CD8-positive, alpha-beta memory T cell (primary cell): Measurements from ENCODE around the gene CCDC85B. TPM values are rescaled to one million over a fixed set of nuclear protein-coding genes. Genes with fewer than 3 reads are reported as not detected.
A peak's percentile ranks its signal among the peaks of the same experiment; 100 is the strongest.
"Not testable (repeated sequence)": the region's sequence is repeated elsewhere in the genome, so short reads cannot be mapped to it uniquely, and the experiment has no call there.

Experiments used
- CTCF ChIA-PET: fragments of 350-600 bp; sonication (Branson Sonifier 250); formaldehyde crosslinking; loops from one replicate; lab custom pipeline; 2021; ENCODE audit warnings: antibody characterized with exemption; lab: Charles Lee
- POLR2A ChIA-PET: fragments of 350-600 bp; sonication (Branson Sonifier 250); formaldehyde crosslinking; loops from one replicate; lab custom pipeline; 2021; ENCODE audit warnings: antibody characterized with exemption; lab: Charles Lee
- DNase-seq, 5 donors: peaks; one replicate each; pipeline versions ENCODE4 v3.0.0 to v3.0.0-alpha.2; 2020 to 2022; ENCODE audit warnings: mixed read lengths in 1 of 5
- H3K27ac ChIP-seq: one replicate; pipeline ENCODE4 v1.7.0; 2013; ENCODE audit warnings: low read depth, mild to moderate bottlenecking, low read length, moderate library complexity
- H3K27me3 ChIP-seq: 2 replicates; pipeline ENCODE4 v1.7.0; 2013; ENCODE audit warnings: low read length, mild to moderate bottlenecking; ENCODE audit not compliant: insufficient read depth, poor library complexity, severe bottlenecking
- H3K36me3 ChIP-seq: 2 replicates; pipeline ENCODE4 v1.7.0; 2013; ENCODE audit warnings: mild to moderate bottlenecking, low read length, moderate library complexity; ENCODE audit not compliant: insufficient read depth
- H3K4me1 ChIP-seq: 2 replicates; pipeline ENCODE4 v1.7.0; 2013; ENCODE audit warnings: mild to moderate bottlenecking, low read length, moderate library complexity; ENCODE audit not compliant: insufficient read depth
- H3K4me3 ChIP-seq: 2 replicates; pipeline ENCODE4 v1.7.0; 2013; ENCODE audit warnings: mild to moderate bottlenecking, low read length
- H3K9me3 ChIP-seq: 2 replicates; pipeline ENCODE4 v1.7.0; 2013; ENCODE audit warnings: mild to moderate bottlenecking, low read length
- H3K27ac Mint-ChIP-seq, 8 donors: one replicate each; pipeline ENCODE4 v1.8.0; 2020 to 2021; ENCODE audit warnings: mixed read lengths in 8 of 8, mild to moderate bottlenecking in 6 of 8, inconsistent platforms in 3 of 8, moderate library complexity in 3 of 8
- H3K27me3 Mint-ChIP-seq, 2 donors: one replicate each; pipeline ENCODE4 v1.8.0; 2020 to 2021; ENCODE audit warnings: mixed read lengths in 2 of 2, mild to moderate bottlenecking in 1 of 2, moderate library complexity in 1 of 2
- H3K36me3 Mint-ChIP-seq, 3 donors: one replicate each; pipeline ENCODE4 v1.8.0; 2020 to 2021; ENCODE audit warnings: mixed read lengths in 3 of 3, inconsistent platforms in 1 of 3, mild to moderate bottlenecking in 1 of 3
- H3K4me1 Mint-ChIP-seq, 3 donors: one replicate each; pipeline ENCODE4 v1.8.0; 2020 to 2021; ENCODE audit warnings: mixed read lengths in 3 of 3, inconsistent platforms in 1 of 3, mild to moderate bottlenecking in 1 of 3
- H3K4me3 Mint-ChIP-seq, 7 donors: one replicate each; pipeline ENCODE4 v1.8.0; 2020 to 2021; ENCODE audit warnings: mixed read lengths in 7 of 7, mild to moderate bottlenecking in 6 of 7, moderate library complexity in 4 of 7, inconsistent platforms in 2 of 7
- H3K9me3 Mint-ChIP-seq, 5 donors: one replicate each; pipeline ENCODE4 v1.8.0; 2020 to 2022; ENCODE audit warnings: mixed read lengths in 5 of 5, mild to moderate bottlenecking in 3 of 5, moderate library complexity in 2 of 5, inconsistent platforms in 1 of 5
- polyA plus RNA-seq: library from polyadenylated mRNA; unstranded; fragments of 300-500 nt; fragmentation: Illumina TruSeq; gene quantifications from one replicate; pipeline ENCODE4 v1.2.3, GENCODE V29; 2021
- total RNA-seq, 2 experiments: library from RNA; stranded (reverse); gene quantifications; one replicate each; pipeline ENCODE4 v1.2.3, GENCODE V29; 2021

CCDC85B gene
- total and polyA plus RNA-seq, 3 experiments from 2014 or later = 81.3 to 94.4 (median 86.7) TPM

- H3K27ac ChIP-seq = peak overlapping the region; percentile 87
Measured at GRCh38 chr11:65886826-65887722, 3.4 kb upstream of the CCDC85B start.

GRCh38 chr11:65887723-65888162 is 2.7 kb upstream of the CCDC85B start:
- Histone ChIP-seq H3K36me3 (peaks cover 11% of the 10 kb centered on the region), H3K27me3 (no peaks in the 10 kb centered on the region), H3K9me3 (no peaks in the 10 kb centered on the region), H3K27ac (peak overlapping the region; percentile 87), H3K4me1 (peaks cover 43% of the 10 kb centered on the region), H3K4me3 (peak overlapping the region; percentile 94)
- Mint-ChIP-seq H3K27me3 (no peaks in the 10 kb centered on the region), H3K27ac (peak overlapping the region; percentile 84 to 100 (median 96)), H3K9me3 (no peaks in the 10 kb centered on the region), H3K4me3 (peak overlapping the region; percentile 83 to 97 (median 92)), H3K36me3 (peaks cover 0 to 43% (median 0%) of the 10 kb centered on the region in 3 donors), H3K4me1 (peaks cover 48 to 65% (median 64%) of the 10 kb centered on the region in 3 donors)
- no peak for DNase-seq
- ChIA-PET POLR2A (interaction anchor here (0.5 to 6.0 kb wide), 20 partner anchors 13 to 273 kb away, joined by 3 to 140 read pairs (median 4); partner anchors contain the start of genes BANF1, C11orf68, CFL1 and KAT5), CTCF (interaction anchor here (0.6 to 21.9 kb wide), 30 partner anchors 12 to 329 kb away, joined by 3 to 560 read pairs (median 6); partner anchors contain the start of genes AP5B1, BANF1, C11orf68 and CFL1)

More at GRCh38 chr11:65886826-65887722, 3.4 kb upstream of the CCDC85B start:
- H3K36me3 ChIP-seq = peaks cover 17% of the 10 kb centered on the region
- Mint-ChIP-seq H3K36me3 (peaks cover 0 to 49% (median 0%) of the 10 kb centered on the region in 3 donors), H3K27ac (peak overlapping the region; percentile 84 to 99 (median 94)), H3K9me3 (no peaks in the 10 kb centered on the region), H3K4me1 (peaks cover 43 to 60% (median 59%) of the 10 kb centered on the region in 3 donors), H3K4me3 (peak overlapping the region; percentile 83 to 97 (median 92)), H3K27me3 (no peaks in the 10 kb centered on the region)
- no peak for DNase-seq
- CTCF ChIA-PET = interaction anchor here (1.0 to 21.9 kb wide), 10 partner anchors 13 to 175 kb away, joined by 3 to 560 read pairs (median 14); partner anchors contain the start of genes C11orf68, CFL1, CTSW and EFEMP2
- no peaks in the 10 kb centered on the region for H3K27me3 ChIP-seq
- H3K9me3 ChIP-seq = no peaks in the 10 kb centered on the region
- peak overlapping the region; percentile 94 for H3K4me3 ChIP-seq
- peaks cover 36% of the 10 kb centered on the region for H3K4me1 ChIP-seq
- POLR2A ChIA-PET = interaction anchor here (0.6 to 4.5 kb wide), 5 partner anchors 13 to 45 kb away, joined by 3 to 30 read pairs (median 5); partner anchors contain the start of genes C11orf68 and MUS81

GRCh38 chr11:65888163-65888814 is 2.2 kb upstream of the CCDC85B start, which contains the start of gene FIBP:
Gene FIBP, minus strand, starts transcription at chr11:65888471. Its CDS starts 53 bp downstream, at chr11:65888418.
- H3K27me3 ChIP-seq = no peaks in the 10 kb centered on the region
- peaks cover 9% of the 10 kb centered on the region for H3K36me3 ChIP-seq
- DNase-seq = peak; percentile 89 to 98 (median 95)
- POLR2A ChIA-PET = interaction anchor here (0.5 to 6.0 kb wide), 22 partner anchors 11 to 273 kb away, joined by 3 to 140 read pairs (median 4); partner anchors contain the start of genes BANF1, C11orf68, CFL1 and KAT5
- H3K27ac Mint-ChIP-seq = peak within 1 kb of the TSS; percentile 84 to 100 (median 96)
- peak within 1 kb of the TSS; percentile 87 for H3K27ac ChIP-seq
- no peaks in the 10 kb centered on the region for H3K9me3 Mint-ChIP-seq
- no peaks in the 10 kb centered on the region for H3K27me3 Mint-ChIP-seq
- peaks cover 0 to 38% (median 0%) of the 10 kb centered on the region in 3 donors for H3K36me3 Mint-ChIP-seq
- H3K9me3 ChIP-seq = no peaks in the 10 kb centered on the region
- peak within 1 kb of the TSS; percentile 94 for H3K4me3 ChIP-seq
- H3K4me1 Mint-ChIP-seq = peaks cover 54 to 71% (median 69%) of the 10 kb centered on the region in 3 donors
- CTCF ChIA-PET = interaction anchor here (0.6 to 21.9 kb wide), 34 partner anchors 11 to 329 kb away, joined by 3 to 560 read pairs (median 4); partner anchors contain the start of genes AP5B1, BANF1, C11orf68 and CFL1
- H3K4me1 ChIP-seq = peaks cover 48% of the 10 kb centered on the region
- peak within 1 kb of the TSS; percentile 83 to 97 (median 92) for H3K4me3 Mint-ChIP-seq

GRCh38 chr11:65891219-65892136 is 1.0 kb downstream of the CCDC85B start:
- H3K27me3 Mint-ChIP-seq = no peaks in the 10 kb centered on the region
- H3K9me3 ChIP-seq = no peaks in the 10 kb centered on the region
- no peaks in the 10 kb centered on the region for H3K9me3 Mint-ChIP-seq
- H3K36me3 ChIP-seq = no peaks in the 10 kb centered on the region
- CTCF ChIA-PET = interaction anchor here (0.7 to 21.9 kb wide), 25 partner anchors 8 to 709 kb away, joined by 3 to 560 read pairs (median 5); partner anchors contain the start of genes AP5B1, C11orf68, CAPN1 and CFL1
- peak overlapping the region; percentile 87 for H3K27ac ChIP-seq
- peak overlapping the region; percentile 78 to 92 (median 89) for H3K4me3 Mint-ChIP-seq
- peak overlapping the region; percentile 74 for H3K4me3 ChIP-seq
- no peaks in the 10 kb centered on the region for H3K27me3 ChIP-seq
- peak overlapping the region; percentile 85 to 99 (median 92) for H3K27ac Mint-ChIP-seq
- POLR2A ChIA-PET = interaction anchor here (0.8 to 6.0 kb wide), 19 partner anchors 9 to 377 kb away, joined by 3 to 140 read pairs (median 4); partner anchors contain the start of genes BANF1, C11orf68, CFL1 and CTSW
- H3K4me1 ChIP-seq = peaks cover 55% of the 10 kb centered on the region
- H3K36me3 Mint-ChIP-seq = peaks cover 0 to 12% (median 0%) of the 10 kb centered on the region in 3 donors
- H3K4me1 Mint-ChIP-seq = peaks cover 62 to 70% (median 67%) of the 10 kb centered on the region in 3 donors
- DNase-seq = peak in 1 of 5 donors; percentile 15

GRCh38 chr11:65892137-65892540 is 1.7 kb downstream of the CCDC85B start:
- peak overlapping the region; percentile 87 for H3K27ac ChIP-seq
- not testable (repeated sequence) for H3K27me3 ChIP-seq, H3K36me3 ChIP-seq, H3K36me3 Mint-ChIP-seq, H3K9me3 ChIP-seq, H3K27me3 Mint-ChIP-seq, H3K9me3 Mint-ChIP-seq
- Mint-ChIP-seq H3K4me1 (peaks cover 57 to 63% (median 60%) of the 10 kb centered on the region in 3 donors), H3K4me3 (peak overlapping the region; percentile 78 to 92 (median 89)), H3K27ac (peak overlapping the region; percentile 85 to 99 (median 92))
- ChIA-PET CTCF (interaction anchor here (0.7 to 21.9 kb wide), 8 partner anchors 8 to 75 kb away, joined by 3 to 560 read pairs (median 18); partner anchors contain the start of genes C11orf68, CFL1, CTSW and EFEMP2), POLR2A (interaction anchor here (2.9 to 6.0 kb wide), 3 partner anchors 9 to 33 kb away, joined by 11 to 140 read pairs (median 32); partner anchors contain the start of genes C11orf68, CFL1, FOSL1 and MUS81)
- DNase-seq = peak in 2 of 5 donors; percentile 18 to 44
- peak overlapping the region; percentile 74 for H3K4me3 ChIP-seq
- peaks cover 55% of the 10 kb centered on the region for H3K4me1 ChIP-seq

- H3K9me3 ChIP-seq = no peaks in the 10 kb centered on the region
- H3K27ac Mint-ChIP-seq = peak overlapping the region; percentile 85 to 99 (median 93)
- H3K4me1 Mint-ChIP-seq = peaks cover 54 to 58% (median 56%) of the 10 kb centered on the region in 3 donors
- ChIA-PET CTCF (interaction anchor here (0.7 to 21.9 kb wide), 7 partner anchors 7 to 76 kb away, joined by 3 to 560 read pairs (median 22); partner anchors contain the start of genes C11orf68, CFL1, CTSW and EFEMP2), POLR2A (interaction anchor here (3.0 to 6.0 kb wide), 2 partner anchors 25 to 34 kb away, joined by 11 to 140 read pairs; partner anchors contain the start of genes C11orf68, CFL1 and MUS81)
- H3K9me3 Mint-ChIP-seq = no peaks in the 10 kb centered on the region
- H3K4me1 ChIP-seq = peaks cover 50% of the 10 kb centered on the region
- no peaks in the 10 kb centered on the region for H3K36me3 ChIP-seq
- peaks cover 0 to 4% (median 0%) of the 10 kb centered on the region in 3 donors for H3K36me3 Mint-ChIP-seq
- peak overlapping the region; percentile 78 to 92 (median 89) for H3K4me3 Mint-ChIP-seq
- no peaks in the 10 kb centered on the region for H3K27me3 ChIP-seq
- H3K27ac ChIP-seq = peak overlapping the region; percentile 87
- peak overlapping the region; percentile 74 for H3K4me3 ChIP-seq
- no peaks in the 10 kb centered on the region for H3K27me3 Mint-ChIP-seq
- DNase-seq = no peak
Measured at GRCh38 chr11:65892661-65893317, 2.3 kb downstream of the CCDC85B start.
